HG03108 (cell line): ENCODE results near the gene MGRN1.

Experiments used
- ATAC-seq: cut with Tn5 transposase; IDR thresholded peaks from one replicate; pipeline ENCODE4 v1.9.1; 2021; ENCODE audit warnings: moderate library complexity; ENCODE audit not compliant: unreplicated experiment

MGRN1 gene

DNA sequence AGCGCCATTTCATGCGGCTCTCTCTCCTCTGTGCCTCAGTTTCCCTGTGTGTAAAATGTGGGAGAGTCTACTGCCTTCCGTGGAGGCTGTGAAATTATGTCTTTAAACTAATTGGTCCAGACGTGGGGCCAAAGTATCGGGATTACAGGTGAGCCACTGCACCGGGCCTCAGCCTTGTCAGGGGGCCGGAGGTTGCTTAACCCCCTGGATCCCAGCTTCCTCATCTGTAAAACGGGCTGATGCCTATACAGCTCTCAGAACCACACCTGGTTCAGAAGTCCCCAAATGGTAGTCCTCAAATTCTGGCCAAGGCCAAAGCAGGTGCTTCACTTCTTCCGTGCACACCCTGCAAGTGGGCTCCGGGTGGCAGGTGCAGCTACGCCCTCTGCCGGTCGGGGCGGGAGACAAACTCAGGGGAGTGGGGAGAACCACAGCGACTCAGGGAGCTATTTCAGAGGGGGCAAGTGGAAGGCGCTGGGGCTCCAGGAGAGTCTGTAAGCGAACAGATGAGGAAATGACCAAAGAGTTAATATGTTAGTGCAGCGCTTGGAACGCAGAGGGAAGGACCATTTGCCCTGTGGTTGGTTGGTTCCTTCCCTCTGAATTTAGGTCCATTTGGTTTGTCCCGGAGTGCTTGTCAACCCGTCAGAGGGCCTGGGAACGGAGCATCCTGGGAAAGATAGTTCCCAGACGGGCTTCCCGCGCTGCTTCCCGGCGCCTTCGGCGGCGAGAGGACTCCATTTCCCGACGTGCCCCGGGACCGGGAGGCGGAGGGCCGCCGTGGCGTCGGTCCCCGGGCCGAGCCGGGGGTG, at the start of gene MGRN1:
MGRN1 (plus strand) TSS at position 812 of the 812 bp plus-strand sequence. CDS start 135 bp downstream, outside the sequence.
- ATAC-seq: peak; percentile 74

DNA sequence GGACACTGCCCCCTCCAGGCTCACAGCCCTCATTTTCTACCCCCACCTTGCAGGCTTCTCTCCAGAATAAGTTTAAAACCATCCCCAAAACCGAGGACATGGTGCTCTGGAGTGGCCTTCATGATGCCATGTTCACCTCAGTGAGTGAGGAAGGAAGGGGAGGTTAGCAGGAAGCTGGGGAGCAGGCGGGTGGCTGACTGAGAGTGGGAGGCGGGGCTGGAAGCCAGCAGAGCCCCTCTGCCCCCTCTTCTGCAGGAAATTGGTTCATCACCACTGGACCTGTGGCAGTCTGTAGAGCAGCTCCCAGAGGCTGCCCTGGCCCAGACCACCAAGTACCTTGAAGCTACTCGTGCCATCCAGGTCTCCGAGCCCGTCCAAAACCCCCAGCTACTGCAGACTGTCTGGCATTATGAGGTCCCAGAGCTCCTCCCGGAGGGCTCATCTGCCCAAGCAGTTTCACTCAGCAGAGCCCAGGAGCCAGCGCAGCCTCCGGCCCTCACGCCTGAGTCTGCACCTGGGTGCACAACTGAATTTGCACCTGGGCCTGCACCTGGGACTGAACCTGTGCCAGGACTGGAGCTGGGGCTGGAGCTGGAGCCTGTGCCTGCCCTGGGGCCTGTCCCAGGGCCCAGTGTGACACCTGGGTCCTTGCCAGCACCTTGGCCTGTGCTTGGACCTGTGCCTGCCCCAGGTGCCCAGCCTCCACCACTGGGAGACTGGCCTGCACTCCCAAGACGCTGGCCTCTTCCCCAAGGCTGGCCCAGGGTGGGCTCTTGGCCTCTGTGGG, 49.5 kb upstream of the MGRN1 start:
- no peak for ATAC-seq

DNA sequence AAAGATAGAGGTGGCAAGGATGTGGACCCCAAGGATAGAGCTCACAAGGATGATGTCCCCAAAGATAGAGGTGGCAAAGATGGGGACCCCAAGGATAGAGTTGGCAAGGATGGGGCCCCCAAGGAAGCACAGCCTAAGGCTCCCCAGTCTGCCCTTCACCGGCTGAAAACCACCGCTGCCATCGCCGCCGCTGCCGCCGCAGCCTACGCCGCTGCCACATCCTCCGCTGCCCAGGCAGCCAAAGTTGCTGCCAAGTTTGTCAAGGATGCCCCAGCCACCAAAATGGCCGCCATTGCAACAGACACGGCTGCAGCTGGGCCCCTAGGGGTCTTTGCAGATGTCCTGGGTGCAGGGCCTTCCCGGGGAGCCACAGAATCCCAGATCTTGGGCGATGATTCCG, 48.6 kb upstream of the MGRN1 start:
- ATAC-seq: no peak

DNA sequence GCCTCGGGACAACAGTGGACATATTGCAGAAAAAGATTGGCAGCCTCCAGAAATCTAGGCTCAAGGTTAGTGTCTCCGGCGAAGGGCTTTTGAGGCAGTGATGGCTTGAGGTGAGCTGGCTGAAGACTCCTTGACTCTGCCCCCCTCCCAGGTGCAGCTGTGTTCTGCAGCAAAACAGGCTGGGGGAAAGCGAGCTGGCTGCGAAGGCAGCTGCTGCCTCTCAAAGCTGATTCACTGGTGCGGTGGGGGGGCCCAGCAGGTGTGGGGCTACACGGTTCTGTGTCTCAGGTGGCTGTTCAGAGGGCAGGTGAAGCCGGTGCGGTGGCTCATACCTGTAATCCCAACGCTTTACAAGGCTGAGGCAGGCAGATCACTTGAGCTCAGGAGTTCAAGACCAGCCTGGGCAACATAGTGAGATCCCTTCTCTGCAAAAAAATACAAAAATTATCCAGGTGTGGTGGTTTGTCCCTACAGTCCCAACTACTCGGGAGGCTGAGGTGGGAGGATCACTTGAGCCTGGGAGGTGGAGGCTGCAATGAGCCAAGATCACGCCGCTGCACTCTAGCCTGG, 45.6 kb upstream of the MGRN1 start:
- ATAC-seq: no peak

DNA sequence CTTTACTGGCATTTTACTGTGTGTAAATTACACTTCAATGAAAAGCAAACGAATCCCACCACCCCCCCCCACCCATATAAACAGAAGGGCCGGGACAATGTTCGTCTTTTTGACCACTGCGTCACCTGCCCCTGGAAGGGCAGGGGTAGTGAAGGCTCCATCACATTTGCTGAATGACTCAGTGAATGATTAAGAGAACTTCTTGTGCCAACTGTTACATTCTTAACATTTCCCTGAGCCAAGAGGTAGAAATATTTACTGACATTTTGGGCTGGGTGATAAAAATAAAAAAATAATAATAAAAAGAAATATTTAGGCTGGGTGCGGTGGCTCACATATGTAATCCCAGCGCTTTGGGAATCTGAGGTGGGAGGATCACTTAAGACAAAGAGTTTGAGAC, 44.4 kb upstream of the MGRN1 start:
- no peak for ATAC-seq

DNA sequence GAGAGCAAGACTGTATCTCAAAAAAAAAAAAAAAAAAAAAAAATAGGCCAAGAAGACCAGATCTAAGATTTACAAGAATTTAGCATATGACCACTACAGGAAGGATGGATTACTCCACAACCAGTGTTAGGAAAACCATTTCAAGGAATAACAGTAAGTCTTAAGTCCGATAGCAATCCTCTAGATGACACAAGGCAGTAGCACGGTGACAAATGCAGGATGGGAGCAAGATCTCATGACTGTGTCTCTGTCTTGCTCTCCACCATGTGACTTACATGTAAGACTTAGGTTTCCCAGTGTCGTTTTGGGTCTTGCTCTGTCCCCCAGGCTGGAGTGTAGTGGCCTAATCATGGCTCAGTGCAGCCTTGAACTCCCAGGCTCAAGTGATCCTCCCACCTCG, 40.7 kb upstream of the MGRN1 start:
- no peak for ATAC-seq

DNA sequence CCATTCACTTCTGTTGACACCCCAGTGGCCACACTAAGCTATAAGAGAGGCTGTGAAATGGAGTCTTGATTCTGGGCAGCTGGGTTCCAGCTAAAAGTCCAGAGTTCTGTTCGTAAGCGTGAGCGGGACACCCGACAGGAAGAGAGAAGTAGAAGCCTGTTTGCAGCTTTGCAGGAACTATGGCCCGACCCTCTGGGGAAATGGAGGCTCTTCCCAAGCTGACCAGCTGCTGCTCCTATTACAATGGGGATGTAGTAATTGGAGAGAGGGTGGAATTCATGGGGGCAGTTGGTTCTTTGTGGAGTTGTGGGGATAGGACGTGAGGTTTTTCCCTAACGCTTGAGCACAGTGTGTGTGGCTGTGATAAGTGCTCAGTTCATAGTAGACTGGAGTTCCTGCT, 38.3 kb upstream of the MGRN1 start:
- no peak for ATAC-seq

DNA sequence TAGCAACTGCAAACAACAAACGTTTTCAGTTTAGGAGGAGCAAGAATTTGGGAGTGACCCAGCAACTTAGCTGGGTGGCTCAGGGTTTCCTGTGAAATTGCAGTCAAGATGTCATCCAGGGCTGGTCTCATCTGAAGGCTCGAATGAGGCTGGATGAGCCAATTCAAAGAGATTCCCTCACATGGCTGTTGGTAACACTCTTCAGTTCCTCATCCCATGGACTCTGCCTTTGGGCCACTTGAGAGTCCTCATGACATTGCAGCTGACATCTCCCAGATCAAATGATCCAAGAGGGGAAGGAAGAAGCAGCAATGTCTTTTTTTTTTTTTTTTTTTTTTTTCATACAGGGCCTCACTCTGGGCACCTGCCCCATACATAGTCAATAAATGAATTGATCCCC, 36.2 kb upstream of the MGRN1 start:
- no peak for ATAC-seq

DNA sequence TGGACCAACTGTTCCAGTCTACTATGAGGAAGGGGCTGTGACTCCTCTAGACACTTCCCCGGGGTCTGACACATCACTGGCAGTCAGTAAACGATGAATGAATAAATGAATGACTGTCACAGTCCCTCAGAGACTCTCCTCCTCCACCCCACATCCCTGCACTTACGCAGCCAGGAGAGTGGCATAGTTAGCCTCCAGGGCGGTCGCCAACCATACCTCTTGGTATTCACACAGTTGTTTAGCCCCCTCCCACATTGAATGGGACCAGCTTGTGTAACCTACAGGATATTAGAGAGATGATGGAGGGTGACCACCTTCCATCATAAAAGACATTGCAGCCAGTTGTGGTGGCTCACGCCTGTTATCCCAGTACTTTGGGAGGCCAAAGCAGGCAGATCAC, 35.7 kb upstream of the MGRN1 start:
- no peak for ATAC-seq

DNA sequence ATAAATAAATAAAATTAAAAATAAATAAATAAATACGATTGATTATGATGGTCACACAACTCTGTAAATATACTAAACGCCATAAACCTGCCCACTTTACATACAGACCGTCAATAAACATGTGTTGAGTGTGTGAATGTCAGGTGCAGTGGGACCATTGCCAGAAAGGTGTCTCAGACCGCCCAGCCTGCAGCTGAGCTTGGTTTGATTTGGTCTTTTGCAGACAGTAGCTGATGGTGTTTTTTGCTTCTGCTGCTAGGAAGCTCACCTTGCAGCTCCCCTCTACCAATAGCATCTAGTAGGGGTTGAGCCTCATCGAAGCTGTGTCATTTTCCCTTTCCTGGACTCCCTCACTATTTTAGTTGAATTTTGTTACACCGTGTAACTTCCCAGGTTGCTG, 33.4 kb upstream of the MGRN1 start:
- ATAC-seq: no peak

DNA sequence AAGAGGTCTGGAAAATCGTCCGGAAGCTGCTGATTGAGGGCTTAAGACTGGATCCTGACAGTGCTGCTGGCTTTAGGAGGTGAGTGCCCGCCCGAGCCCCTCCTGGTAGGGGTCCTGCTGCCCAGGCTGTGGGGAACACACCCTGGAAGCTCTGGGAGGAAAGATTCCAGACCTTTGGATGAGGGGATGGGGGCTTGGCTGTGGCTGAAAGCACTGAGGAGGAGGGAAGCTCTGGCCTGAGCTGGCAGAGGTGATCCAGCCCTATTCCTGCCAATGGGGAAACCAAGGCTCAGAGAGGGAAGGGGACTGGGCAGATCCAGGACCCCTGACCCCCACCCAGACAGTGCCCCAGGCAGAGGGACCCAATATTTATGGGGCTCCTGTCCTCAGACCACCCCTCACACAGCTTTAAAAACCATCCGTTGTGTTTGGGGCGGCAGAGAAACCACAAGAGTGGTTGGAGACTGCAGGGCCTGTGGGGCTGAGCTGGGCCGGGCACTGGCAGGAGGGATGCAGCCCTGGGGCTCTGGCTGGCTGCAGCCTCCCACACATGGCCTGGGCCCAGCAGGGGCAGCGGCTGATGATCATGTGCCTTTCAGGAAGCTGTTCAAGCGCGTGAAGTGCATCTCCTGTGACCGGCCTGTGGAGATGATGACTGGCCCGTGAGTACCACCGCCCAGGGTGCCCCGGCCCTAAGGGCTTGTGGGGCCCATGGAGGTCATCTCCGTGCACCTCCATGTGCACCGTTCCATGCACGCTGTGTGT, 32.7 kb upstream of the MGRN1 start:
- no peak for ATAC-seq

DNA sequence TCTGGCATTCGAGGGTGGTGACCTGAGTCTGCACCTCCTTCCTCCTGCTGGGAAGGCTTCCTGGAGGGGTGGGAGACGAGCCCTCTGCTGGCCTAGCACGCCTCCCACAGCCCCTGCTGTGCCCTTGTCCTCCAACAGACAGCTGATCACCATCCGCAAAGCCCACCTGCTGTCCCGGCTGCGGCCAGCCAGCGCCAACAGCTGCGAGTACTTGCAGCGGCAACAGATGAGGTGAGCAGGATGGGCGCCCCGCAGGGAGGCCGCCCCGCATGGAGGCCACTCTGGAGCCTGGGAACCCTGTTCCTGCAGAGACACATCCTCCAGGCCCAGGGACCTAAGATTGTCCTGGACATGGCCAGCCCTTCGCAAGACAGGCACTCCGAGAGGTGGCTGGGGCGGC, 31.5 kb upstream of the MGRN1 start:
- no peak for ATAC-seq

DNA sequence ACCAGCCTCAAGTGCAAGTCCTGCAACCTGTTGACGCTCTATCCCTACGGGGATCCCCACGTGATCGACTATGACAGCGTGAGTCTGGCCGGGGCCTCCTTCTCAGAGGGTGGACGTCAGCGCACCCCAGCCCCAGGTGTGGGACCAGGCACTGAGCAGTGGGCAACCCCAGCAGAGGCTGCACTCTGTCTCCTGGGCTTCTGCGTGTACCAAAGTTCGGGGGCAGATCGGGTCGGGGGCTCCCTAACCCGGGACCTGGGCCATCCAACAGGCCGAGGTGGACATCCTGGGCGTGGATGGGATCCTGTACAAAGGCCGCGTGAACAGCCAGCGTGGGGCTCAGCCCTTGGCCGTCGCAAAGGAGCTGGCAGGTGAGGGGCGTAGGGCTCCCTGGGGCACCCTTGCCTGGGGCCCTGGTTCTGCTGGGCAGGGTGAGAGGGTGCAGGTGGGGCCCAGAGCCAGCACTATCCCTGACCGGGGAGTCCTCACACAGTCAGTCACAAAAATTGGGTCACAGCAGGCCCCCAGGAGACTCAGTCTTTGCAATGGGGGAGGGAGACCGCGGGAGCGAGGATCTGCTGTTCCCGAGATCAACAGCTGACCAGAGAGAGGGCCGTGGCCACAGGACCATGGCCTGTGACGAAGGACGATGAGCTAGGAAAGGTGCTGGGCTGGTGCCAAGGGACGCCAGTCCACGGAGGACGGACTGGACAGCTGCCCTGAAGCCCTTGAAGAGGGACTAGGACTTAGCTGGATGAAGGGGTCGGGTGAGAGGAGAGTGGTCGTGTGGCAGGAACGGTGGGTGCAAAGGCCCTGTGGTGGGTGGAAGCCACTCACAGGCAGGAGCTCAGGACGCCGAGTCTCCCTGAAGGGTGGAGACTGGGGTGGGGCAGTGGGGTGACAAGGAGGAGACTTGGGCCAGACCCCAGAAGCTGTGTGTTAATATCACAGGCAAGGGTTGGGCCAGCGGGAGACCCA, 29.9 kb upstream of the MGRN1 start:
- no peak for ATAC-seq

DNA sequence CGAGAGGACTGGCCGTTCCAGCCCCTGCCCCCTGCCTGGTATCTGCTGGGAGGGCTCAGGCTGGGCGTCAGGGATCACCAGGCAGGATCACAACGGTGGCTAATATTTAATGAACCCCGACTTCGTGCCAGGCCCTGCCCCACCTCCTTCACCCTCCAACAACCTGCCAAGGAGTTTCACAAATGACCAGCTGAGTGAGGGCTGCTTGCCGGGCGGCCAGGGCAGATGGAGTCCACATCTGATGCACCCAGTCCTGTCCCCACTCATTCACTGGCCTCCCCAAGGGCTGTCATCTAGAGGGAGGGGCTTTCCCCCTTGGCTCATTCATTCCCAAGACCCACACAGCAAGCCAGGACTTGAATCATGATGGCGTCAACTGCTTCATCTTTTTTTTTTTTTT, 27.5 kb upstream of the MGRN1 start:
- ATAC-seq: no peak

DNA sequence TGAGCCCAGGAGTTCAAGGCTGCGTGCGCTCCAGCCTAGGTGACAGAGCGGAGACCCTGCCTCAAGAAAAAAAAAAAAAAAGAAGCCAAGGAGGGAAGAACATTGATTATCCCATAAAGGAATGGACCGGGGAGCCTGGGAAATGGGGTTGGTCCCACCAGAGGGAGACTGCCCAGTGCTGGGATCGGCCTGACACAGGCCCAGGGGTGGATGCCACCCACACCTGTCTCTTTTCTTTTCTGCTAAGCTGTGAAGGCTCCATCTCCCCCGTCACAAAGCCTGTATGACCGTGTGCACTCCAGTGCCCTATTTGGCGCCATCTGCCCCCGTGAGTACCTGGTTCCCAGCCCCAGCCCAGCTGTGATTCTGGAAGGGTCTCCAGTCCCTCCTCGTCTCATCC, 25.6 kb upstream of the MGRN1 start:
- no peak for ATAC-seq

DNA sequence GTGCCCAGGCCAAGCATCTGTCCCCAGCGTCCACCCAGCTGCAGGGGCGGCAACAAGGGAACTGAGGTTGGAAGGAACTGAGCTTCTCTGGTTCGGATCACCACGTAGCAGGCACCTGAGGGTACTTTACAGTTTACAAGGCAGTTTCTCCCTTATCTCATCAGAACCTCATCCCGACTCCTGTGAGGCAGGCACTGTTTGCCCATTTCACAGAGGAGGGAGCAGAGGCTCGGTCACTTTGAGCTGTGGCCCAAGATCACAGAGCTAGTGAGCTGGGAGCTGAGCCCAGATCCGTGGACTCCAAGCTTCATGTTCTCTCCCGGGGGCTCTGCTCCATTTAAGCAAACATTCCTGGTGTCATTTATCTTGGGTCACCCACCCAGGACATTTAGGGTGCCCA, 25.1 kb upstream of the MGRN1 start:
- ATAC-seq: no peak

DNA sequence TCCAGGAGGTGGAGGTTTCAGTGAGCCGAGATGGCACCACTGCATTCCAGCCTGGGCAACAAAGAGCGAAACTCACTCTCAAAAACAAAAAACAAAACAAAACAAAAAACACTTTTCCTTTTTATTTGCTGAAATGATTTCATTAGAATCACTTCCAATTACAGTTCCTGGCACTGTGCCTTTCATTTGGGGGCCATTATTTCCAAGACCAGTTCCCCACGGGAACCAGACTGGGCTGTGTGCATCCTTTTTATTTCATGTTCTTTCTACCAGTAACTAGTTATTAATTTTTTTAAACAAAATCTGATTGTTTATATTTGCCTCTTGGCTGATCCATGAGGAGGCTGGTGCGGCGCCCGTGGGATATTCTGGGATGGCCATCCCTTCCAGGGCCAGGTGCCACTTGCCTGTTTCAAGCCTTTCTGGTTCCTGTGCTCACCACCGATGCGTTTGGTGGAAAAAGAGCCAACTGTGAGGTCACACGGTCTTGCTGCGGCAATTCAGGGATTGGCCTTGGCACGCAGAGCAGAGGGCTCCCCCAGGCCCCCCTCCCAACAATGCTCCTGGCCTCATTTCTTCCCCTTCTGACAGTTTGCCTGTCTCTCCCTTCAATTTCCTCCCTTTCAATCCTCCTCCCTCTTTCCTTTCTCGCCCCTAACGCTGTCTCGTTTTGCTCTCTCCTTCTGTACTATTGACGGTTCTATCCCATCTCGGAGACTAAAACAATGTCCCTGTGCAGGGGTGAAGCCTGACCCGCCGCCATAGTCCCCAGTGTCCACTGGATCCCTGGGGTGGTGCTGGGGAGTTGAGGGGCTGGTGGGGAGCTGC, 23.4 kb upstream of the MGRN1 start:
- no peak for ATAC-seq

DNA sequence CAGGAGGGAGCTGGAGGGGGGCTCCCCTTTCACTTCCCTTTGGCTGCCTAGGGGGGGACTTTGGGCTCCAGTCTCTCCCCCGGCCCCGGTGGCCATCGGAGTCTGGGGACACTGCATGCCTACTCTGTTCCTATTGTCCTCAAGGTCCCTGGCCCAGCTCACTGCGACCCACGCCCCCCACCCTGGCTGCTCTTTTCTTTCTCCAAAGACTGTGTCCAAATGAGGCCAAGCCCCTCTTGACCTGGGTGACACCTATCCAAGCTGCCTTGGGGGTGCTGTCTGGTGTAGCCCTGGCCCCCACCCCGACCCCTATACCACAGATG, 22.8 kb upstream of the MGRN1 start:
- ATAC-seq: no peak

DNA sequence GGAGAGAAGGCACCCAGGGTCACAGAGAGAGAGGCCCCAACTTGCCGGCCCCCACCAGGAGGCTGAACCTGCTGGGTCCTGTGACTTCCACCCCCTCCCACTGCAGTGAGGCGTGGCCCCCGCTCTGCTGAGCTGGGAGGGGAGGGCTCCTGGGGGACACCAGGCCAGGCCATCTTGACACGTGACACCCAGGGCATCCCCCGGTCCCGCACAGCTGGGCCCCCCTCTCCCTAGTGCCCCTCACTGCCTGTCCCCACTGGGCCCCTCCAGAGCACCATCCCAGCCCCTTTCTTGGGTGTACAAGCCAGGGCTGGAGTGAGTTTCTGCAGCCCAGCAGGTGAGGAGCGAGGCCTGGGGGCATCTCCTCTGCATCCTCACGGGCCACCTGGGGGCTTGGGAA, 22.3 kb upstream of the MGRN1 start:
- ATAC-seq: no peak
